Cardiac muscle cell (in vitro differentiated cells and primary cell): ENCODE results near the gene RPUSD3. TPM values are rescaled to one million over a fixed set of nuclear protein-coding genes. Genes with fewer than 3 reads are reported as not detected.

Experiments used
- DNase-seq, 2 donors: peaks; one replicate each; pipeline versions ENCODE4 v3.0.0 to v3.0.0-alpha.2; 2010 to 2017; ENCODE audit warnings: low read depth in 1 of 2, low spot score in 1 of 2
- H3K27ac ChIP-seq: fragments of 200-600 bp; sonication (generic); 2 replicates; pipeline ENCODE4 v1.5.1; 2016
- H3K27me3 ChIP-seq: fragments of 200-600 bp; sonication (generic); 2 replicates; pipeline ENCODE4 v1.6.0; 2016; ENCODE audit warnings: control low read depth
- H3K36me3 ChIP-seq: fragments of 200-600 bp; sonication (generic); 2 replicates; pipeline ENCODE4 v1.5.1; 2016; ENCODE audit warnings: control low read depth
- H3K4me1 ChIP-seq: fragments of 200-600 bp; sonication (generic); 2 replicates; pipeline ENCODE4 v1.8.1; 2017; ENCODE audit warnings: low read depth, mild to moderate bottlenecking, mixed run types
- H3K4me3 ChIP-seq: fragments of 200-600 bp; sonication (generic); 2 replicates; pipeline ENCODE4 v1.5.1; 2016; ENCODE audit warnings: mild to moderate bottlenecking
- H3K9me3 ChIP-seq: fragments of 200-600 bp; sonication (generic); 2 replicates; pipeline ENCODE4 v1.5.1; 2017; ENCODE audit warnings: low read depth, mild to moderate bottlenecking, control low read depth
- polyA plus RNA-seq: library from polyadenylated mRNA; unstranded; fragments of >200 nt; fragmentation: Nextera tagmentation; extraction: Ambion mirVana; gene quantifications from 2 replicates; pipeline ENCODE4 v1.2.1, GENCODE V29; 2016
- total RNA-seq: library from RNA; depleted of rRNA; stranded (reverse); fragments of >200 nt; gene quantifications from 2 replicates; pipeline ENCODE4 v1.2.3, GENCODE V29; 2016
- TF ChIP-seq, protein P1 (sequence below): IDR thresholded peaks from 2 replicates; pipeline ENCODE4 v1.5.1; 2012; ENCODE audit warnings: low read depth, mild to moderate bottlenecking, low read length

The RPUSD3 gene
- total and polyA plus RNA-seq, 2 experiments from 2014 or later, result 78.1 to 122 TPM

DNA sequence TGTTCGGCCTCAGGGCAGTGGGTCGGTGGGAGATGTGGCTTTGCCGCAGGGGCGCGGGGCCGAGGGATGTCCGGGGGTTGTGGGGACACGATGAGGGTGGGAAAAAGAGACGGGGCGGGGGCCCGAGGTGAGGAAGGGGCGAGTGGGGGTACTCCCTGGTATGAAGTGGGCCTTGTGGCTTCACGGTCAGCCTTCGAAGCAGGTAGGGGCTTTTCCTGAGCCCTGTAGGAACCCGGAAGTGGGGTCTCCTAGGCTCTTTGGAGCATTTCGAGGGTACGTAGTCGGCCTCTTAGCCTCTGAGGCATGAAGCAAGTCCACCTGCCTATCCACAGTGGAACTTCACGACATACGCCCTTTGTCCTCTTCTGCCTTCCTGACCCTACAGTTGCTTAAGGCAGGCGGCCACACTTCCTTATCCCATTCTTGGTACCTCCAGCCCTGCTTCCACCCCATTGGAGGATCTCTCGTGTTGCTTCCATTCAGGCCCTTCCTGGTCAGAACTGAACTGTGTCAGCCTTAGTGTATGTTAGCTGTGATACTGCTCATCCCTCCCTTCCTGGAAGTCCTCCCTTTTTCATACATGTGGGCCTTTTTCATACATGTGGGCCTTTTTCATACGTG, 50.5 kb downstream of the RPUSD3 start:
- TF ChIP-seq, protein P1, sequence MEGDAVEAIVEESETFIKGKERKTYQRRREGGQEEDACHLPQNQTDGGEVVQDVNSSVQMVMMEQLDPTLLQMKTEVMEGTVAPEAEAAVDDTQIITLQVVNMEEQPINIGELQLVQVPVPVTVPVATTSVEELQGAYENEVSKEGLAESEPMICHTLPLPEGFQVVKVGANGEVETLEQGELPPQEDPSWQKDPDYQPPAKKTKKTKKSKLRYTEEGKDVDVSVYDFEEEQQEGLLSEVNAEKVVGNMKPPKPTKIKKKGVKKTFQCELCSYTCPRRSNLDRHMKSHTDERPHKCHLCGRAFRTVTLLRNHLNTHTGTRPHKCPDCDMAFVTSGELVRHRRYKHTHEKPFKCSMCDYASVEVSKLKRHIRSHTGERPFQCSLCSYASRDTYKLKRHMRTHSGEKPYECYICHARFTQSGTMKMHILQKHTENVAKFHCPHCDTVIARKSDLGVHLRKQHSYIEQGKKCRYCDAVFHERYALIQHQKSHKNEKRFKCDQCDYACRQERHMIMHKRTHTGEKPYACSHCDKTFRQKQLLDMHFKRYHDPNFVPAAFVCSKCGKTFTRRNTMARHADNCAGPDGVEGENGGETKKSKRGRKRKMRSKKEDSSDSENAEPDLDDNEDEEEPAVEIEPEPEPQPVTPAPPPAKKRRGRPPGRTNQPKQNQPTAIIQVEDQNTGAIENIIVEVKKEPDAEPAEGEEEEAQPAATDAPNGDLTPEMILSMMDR, result no peak
- no peaks in the 10 kb centered on the region for H3K9me3 ChIP-seq
- peak; percentile 36 to 57 for DNase-seq
- H3K27me3 ChIP-seq, result no peaks in the 10 kb centered on the region
- H3K36me3 ChIP-seq, result peaks cover 11% of the 10 kb centered on the region
- peak overlapping the region; percentile 87 for H3K4me3 ChIP-seq
- H3K27ac ChIP-seq, result peak overlapping the region; percentile 100
- peaks cover 13% of the 10 kb centered on the region for H3K4me1 ChIP-seq

DNA sequence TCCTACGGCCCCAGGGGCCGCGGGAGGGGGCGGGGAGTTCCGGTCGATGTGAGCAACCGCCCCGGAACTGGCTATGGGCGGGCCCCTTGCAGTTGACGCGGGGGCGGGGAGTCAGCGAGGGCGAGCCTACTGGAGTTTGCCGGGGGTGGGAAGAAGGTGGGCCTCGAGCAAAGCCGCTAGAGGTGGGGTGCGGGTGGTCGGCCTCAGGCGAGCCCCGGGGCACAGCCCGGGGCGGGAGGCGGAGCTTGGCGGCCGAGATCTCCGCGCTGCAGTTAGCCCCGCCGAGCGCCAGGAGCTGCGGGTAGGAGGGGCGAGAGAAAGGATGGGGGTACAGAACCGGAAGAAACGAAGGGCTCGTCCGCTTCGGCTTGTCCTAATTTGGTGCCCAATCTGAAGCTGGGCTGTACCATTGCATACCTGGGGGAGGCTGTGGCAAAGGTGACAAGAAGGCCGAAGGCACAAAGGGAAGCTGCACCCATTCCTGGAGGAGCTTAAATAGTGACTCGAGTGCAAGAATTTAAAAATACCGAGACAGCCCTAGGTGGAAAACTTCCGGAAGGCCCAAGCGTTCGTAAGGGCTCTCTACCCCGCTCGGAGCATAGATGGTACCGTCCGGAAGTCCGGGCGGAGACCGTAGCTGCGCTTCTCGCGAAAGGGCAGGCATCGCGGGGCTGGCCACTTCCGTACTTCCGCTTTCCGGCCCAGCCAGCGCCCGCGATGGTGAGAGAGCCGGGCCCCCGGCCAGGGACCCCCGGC, 51.2 kb downstream of the RPUSD3 start, which contains the start of the genes ARPC4 and TADA3:
Gene ARPC4 (plus strand): TSS at position 678 of the 756 bp plus-strand sequence. CDS start 40 bp downstream, at position 718.
Gene TADA3 (minus strand): TSS at position 69 of the 756 bp plus-strand sequence. CDS start 1,007 bp downstream, outside the sequence.
- no peaks in the 10 kb centered on the region for H3K9me3 ChIP-seq
- peaks cover 6% of the 10 kb centered on the region for H3K36me3 ChIP-seq
- TF ChIP-seq, protein P1, result no peak
- H3K27me3 ChIP-seq, result no peaks in the 10 kb centered on the region
- peak within 1 kb of the TSS; percentile 87 for H3K4me3 ChIP-seq
- H3K27ac ChIP-seq, result peak within 1 kb of the TSS; percentile 100
- peak; percentile 95 to 98 for DNase-seq
- peaks cover 13% of the 10 kb centered on the region for H3K4me1 ChIP-seq

DNA sequence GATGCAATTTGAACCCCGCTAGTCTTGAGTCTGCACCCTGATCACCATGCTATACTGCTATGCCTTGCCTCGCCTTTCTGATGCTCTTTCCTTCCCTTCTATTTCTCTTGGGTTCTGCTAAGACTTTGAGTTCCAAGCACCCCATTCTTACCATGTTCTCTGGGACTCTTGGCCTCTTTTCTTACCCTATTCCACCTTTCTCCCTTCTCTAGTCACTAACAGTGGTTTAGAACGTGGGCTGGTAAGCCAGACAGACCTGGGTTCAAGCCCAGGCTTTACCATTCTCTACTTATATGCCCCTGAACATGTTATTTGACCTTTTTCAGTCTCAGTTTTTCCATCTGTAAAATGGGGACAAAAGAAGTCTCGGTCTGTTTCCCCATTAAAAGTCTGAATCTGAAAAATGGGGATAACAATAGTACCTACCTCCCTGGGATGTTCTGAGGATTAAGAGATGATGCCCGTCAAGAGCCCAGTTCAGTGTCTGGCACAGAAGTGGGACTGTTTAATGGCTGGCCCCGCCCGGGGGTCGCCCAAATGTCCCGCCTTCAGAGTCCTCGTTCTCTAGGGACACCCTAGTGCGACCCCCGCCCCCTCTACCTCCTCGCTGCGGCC, 51.9 kb downstream of the RPUSD3 start:
- H3K4me1 ChIP-seq, result peaks cover 13% of the 10 kb centered on the region
- TF ChIP-seq, protein P1, result no peak

DNA sequence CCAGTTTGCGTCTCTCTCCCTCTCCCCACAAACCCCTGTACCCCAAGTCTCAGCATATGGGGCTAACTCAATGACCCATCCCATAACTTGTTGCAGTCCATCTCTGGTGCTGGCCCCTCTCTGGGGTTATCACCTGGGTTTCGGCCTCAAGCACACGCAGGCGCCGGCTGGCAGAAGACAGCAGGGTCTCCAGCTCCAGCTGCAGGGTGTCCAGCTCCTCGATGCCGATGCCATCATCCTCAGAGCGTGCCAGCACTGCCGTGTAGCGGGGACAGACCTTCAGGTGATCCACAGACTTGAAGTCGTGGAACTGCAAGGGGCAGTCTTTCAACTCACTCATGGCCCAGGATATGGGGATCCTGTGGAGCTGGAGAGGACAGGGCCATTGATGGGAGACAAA, 52.7 kb downstream of the RPUSD3 start:
- Histone ChIP-seq H3K27me3 (no peaks in the 10 kb centered on the region), H3K4me3 (no peak overlapping the region), H3K27ac (peak overlapping the region; percentile 100), H3K36me3 (peaks cover 3% of the 10 kb centered on the region), H3K9me3 (no peaks in the 10 kb centered on the region), H3K4me1 (peaks cover 13% of the 10 kb centered on the region)
- TF ChIP-seq, protein P1, result no peak
- no peak for DNase-seq

More for the DNA sequence above, 51.9 kb downstream of the RPUSD3 start:
- Histone ChIP-seq H3K36me3 (no peaks in the 10 kb centered on the region), H3K27ac (peak overlapping the region; percentile 100), H3K9me3 (no peaks in the 10 kb centered on the region), H3K27me3 (no peaks in the 10 kb centered on the region), H3K4me3 (peak overlapping the region; percentile 87)
- DNase-seq, result no peak

Other genes with a start within 250 kb of the RPUSD3 start
- gene MTMR14, start 194.5 kb downstream of the RPUSD3 start, total RNA-seq, result 19.2 and 28.7 TPM in 2 replicates
- 30.7 and 43.9 TPM in 2 replicates for gene MTMR14, start 194.5 kb downstream of the RPUSD3 start, polyA plus RNA-seq
- not detected in 2 replicates for gene CPNE9, start 140.2 kb downstream of the RPUSD3 start, total RNA-seq
- gene CPNE9, start 140.2 kb downstream of the RPUSD3 start, polyA plus RNA-seq, result 0.06 TPM in 1 of 2 replicates, not detected in the other
- 15.7 and 17.3 TPM in 2 replicates for gene BRPF1, start 112.3 kb downstream of the RPUSD3 start, total RNA-seq
- gene BRPF1, start 112.3 kb downstream of the RPUSD3 start, polyA plus RNA-seq, result 11.1 and 11.4 TPM in 2 replicates
- 30.7 and 32.1 TPM in 2 replicates for gene OGG1, start 94.1 kb downstream of the RPUSD3 start, total RNA-seq
- gene OGG1, start 94.1 kb downstream of the RPUSD3 start, polyA plus RNA-seq, result 34.5 and 45.9 TPM in 2 replicates
- gene CAMK1, start 74.1 kb downstream of the RPUSD3 start, total RNA-seq, result 23.7 and 24.6 TPM in 2 replicates
- gene CAMK1, start 74.1 kb downstream of the RPUSD3 start, polyA plus RNA-seq, result 20.4 and 29.1 TPM in 2 replicates
- gene TADA3, start 51.5 kb downstream of the RPUSD3 start, total RNA-seq, result 137 and 141 TPM in 2 replicates
- gene TADA3, start 51.5 kb downstream of the RPUSD3 start, polyA plus RNA-seq, result 91.3 and 97.2 TPM in 2 replicates
- 114 and 136 TPM in 2 replicates for gene ARPC4, start 50.9 kb downstream of the RPUSD3 start, total RNA-seq
- gene ARPC4, start 50.9 kb downstream of the RPUSD3 start, polyA plus RNA-seq, result 111 and 138 TPM in 2 replicates
- 20.1 and 59.6 TPM in 2 replicates for gene TTLL3, start 33.7 kb downstream of the RPUSD3 start, total RNA-seq
- 29.4 and 38.8 TPM in 2 replicates for gene TTLL3, start 33.7 kb downstream of the RPUSD3 start, polyA plus RNA-seq
- gene CIDEC, start 36.2 kb upstream of the RPUSD3 start, total RNA-seq, result not detected in 2 replicates
- 0.37 TPM in 1 of 2 replicates, not detected in the other for gene CIDEC, start 36.2 kb upstream of the RPUSD3 start, polyA plus RNA-seq
- 42.0 and 58.0 TPM in 2 replicates for gene JAGN1, start 46.6 kb upstream of the RPUSD3 start, total RNA-seq
- gene JAGN1, start 46.6 kb upstream of the RPUSD3 start, polyA plus RNA-seq, result 50.6 TPM in 2 replicates
- gene IL17RE, start 58.8 kb upstream of the RPUSD3 start, total RNA-seq, result 1.3 and 3.7 TPM in 2 replicates
- gene IL17RE, start 58.8 kb upstream of the RPUSD3 start, polyA plus RNA-seq, result 0.89 and 1.2 TPM in 2 replicates
- gene IL17RC, start 73.1 kb upstream of the RPUSD3 start, total RNA-seq, result 33.7 and 49.2 TPM in 2 replicates
- gene IL17RC, start 73.1 kb upstream of the RPUSD3 start, polyA plus RNA-seq, result 59.8 and 61.2 TPM in 2 replicates
- 151 and 178 TPM in 2 replicates for gene CRELD1, start 89.8 kb upstream of the RPUSD3 start, total RNA-seq
- gene CRELD1, start 89.8 kb upstream of the RPUSD3 start, polyA plus RNA-seq, result 179 and 225 TPM in 2 replicates
- gene PRRT3, start 108.4 kb upstream of the RPUSD3 start, total RNA-seq, result 9.8 and 11.0 TPM in 2 replicates
- 13.6 TPM in 2 replicates for gene PRRT3, start 108.4 kb upstream of the RPUSD3 start, polyA plus RNA-seq
- gene EMC3, start 142.8 kb upstream of the RPUSD3 start, total RNA-seq, result 40.3 and 40.8 TPM in 2 replicates
- gene EMC3, start 142.8 kb upstream of the RPUSD3 start, polyA plus RNA-seq, result 98.5 and 102 TPM in 2 replicates
- 14.8 and 84.3 TPM in 2 replicates for gene FANCD2, start 182.4 kb upstream of the RPUSD3 start, total RNA-seq
- gene FANCD2, start 182.4 kb upstream of the RPUSD3 start, polyA plus RNA-seq, result 10.9 and 23.5 TPM in 2 replicates